Mesenteric fat pad (tissue), 1 donor: ENCODE data around the gene PDZK1IP1. TPM values are rescaled to one million over a fixed set of nuclear protein-coding genes. Genes with fewer than 3 reads are reported as not detected.
"Not testable (repeated sequence)": the region's sequence is repeated elsewhere in the genome, so short reads cannot be mapped to it uniquely, and the experiment has no call there.

ENCODE experiments used
- DNase-seq: peaks from one replicate; pipeline ENCODE4 v3.0.0-alpha.2; 2020; ENCODE audit warnings: low spot score
- total RNA-seq: library from RNA; stranded (reverse); fragmentation: NEBNext Ultra II Directional; extraction: Animal tissue kit (Norgen Biotek cat#: 25700); gene quantifications from one replicate; pipeline ENCODE4 v1.2.1, GENCODE V29; 2021
- donor health status: DM: yes; HTN: yes; CAD: no.

PDZK1IP1 gene
- total RNA-seq, 1 donor from 2014 or later, result 2.8 TPM

- peak; percentile 64 for DNase-seq
Measured at GRCh38 chr1:47181955-47182675, 7.7 kb downstream of the PDZK1IP1 start.

GRCh38 chr1:47181095-47181954 lies 8.5 kb downstream of the PDZK1IP1 start:
- peak; percentile 87 for DNase-seq

GRCh38 chr1:47180603-47181094 lies 9.2 kb downstream of the PDZK1IP1 start:
- DNase-seq, result no peak

GRCh38 chr1:47179988-47180563 lies 9.8 kb downstream of the PDZK1IP1 start:
- DNase-seq, result peak; percentile 43

GRCh38 chr1:47179017-47179987 lies 10.5 kb downstream of the PDZK1IP1 start:
- peak; percentile 94 for DNase-seq

- peak; percentile 57 for DNase-seq
Measured at GRCh38 chr1:47178654-47179016, 11.2 kb downstream of the PDZK1IP1 start.

GRCh38 chr1:47178020-47178419 lies 11.8 kb downstream of the PDZK1IP1 start:
- DNase-seq, result peak; percentile 60

- DNase-seq, result peak; percentile 57
Measured at GRCh38 chr1:47175227-47175934, 14.5 kb downstream of the PDZK1IP1 start.

GRCh38 chr1:47174656-47175020 lies 15.2 kb downstream of the PDZK1IP1 start:
- DNase-seq, result no peak

- peak; percentile 51 for DNase-seq
Measured at GRCh38 chr1:47172782-47173181, 17.1 kb downstream of the PDZK1IP1 start.

GRCh38 chr1:47164552-47164951 lies 25.3 kb downstream of the PDZK1IP1 start:
- DNase-seq, result no peak

- DNase-seq, result no peak
Measured at GRCh38 chr1:47161298-47162040, 28.4 kb downstream of the PDZK1IP1 start.

- no peak for DNase-seq
Measured at GRCh38 chr1:47160716-47161115, 29.1 kb downstream of the PDZK1IP1 start.

- DNase-seq, result not testable (repeated sequence)
Measured at GRCh38 chr1:47157957-47158356, 31.9 kb downstream of the PDZK1IP1 start.

- DNase-seq, result not testable (repeated sequence)
Measured at GRCh38 chr1:47156457-47156856, 33.4 kb downstream of the PDZK1IP1 start.

GRCh38 chr1:47149162-47149561 lies 40.7 kb downstream of the PDZK1IP1 start:
- not testable (repeated sequence) for DNase-seq

- no peak for DNase-seq
Measured at GRCh38 chr1:47147047-47147785, 42.6 kb downstream of the PDZK1IP1 start.

GRCh38 chr1:47146495-47146894 lies 43.3 kb downstream of the PDZK1IP1 start:
- not testable (repeated sequence) for DNase-seq

- DNase-seq, result not testable (repeated sequence)
Measured at GRCh38 chr1:47143654-47144053, 46.2 kb downstream of the PDZK1IP1 start.
